Fibroblast of gingiva (primary cell): ENCODE measurements around the gene RNPEPL1.

Experiments
- DNase-seq: peaks from one replicate; pipeline ENCODE4 v3.0.0-alpha.2; 2011; ENCODE audit warnings: low read depth

Gene RNPEPL1

GRCh38 chr2:240624950-240625621 lies 56.8 kb downstream of the RNPEPL1 start, which contains the start of gene GPR35:
TSS of gene GPR35 (plus strand) at chr2:240625480. CDS start at chr2:240629953, 4,473 bp downstream.
- DNase-seq = peak; percentile 53

GRCh38 chr2:240626531-240627300 lies 58.4 kb downstream of the RNPEPL1 start:
- no peak for DNase-seq

- DNase-seq = no peak
Observed at GRCh38 chr2:240627736-240628506, 59.6 kb downstream of the RNPEPL1 start.

GRCh38 chr2:240628507-240628807 lies 60.2 kb downstream of the RNPEPL1 start:
- DNase-seq = no peak

- DNase-seq = no peak
Observed at GRCh38 chr2:240628808-240629618, 60.7 kb downstream of the RNPEPL1 start.

- no peak for DNase-seq
Observed at GRCh38 chr2:240629619-240629967, 61.3 kb downstream of the RNPEPL1 start.

GRCh38 chr2:240629968-240630770 lies 61.9 kb downstream of the RNPEPL1 start:
- no peak for DNase-seq
